Liver (tissue), 9 donors: ENCODE results near the gene ITIH4. TPM values are rescaled to one million over a fixed set of nuclear protein-coding genes. Genes with fewer than 3 reads are reported as not detected.

Source experiments
- DNase-seq: peaks from one replicate; pipeline ENCODE4 v3.0.0-alpha.2; 2017; ENCODE audit warnings: low spot score
- H3K27ac ChIP-seq, 2 donors: one replicate each; pipeline ENCODE4 v1.7.0; 2013; ENCODE audit warnings: inconsistent platforms in 2 of 2, low read length in 2 of 2, control low read depth in 1 of 2, low read depth in 1 of 2, mild to moderate bottlenecking in 1 of 2
- H3K27me3 ChIP-seq, 4 donors: one replicate each; pipeline versions ENCODE4 v1.6.1 to v1.7.0; 2013; ENCODE audit warnings: low read length in 3 of 4, inconsistent platforms in 1 of 4, mild to moderate bottlenecking in 1 of 4, moderate library complexity in 1 of 4; ENCODE audit not compliant: control insufficient read depth in 4 of 4, insufficient read depth in 4 of 4
- H3K36me3 ChIP-seq, 4 donors: one replicate each; pipeline versions ENCODE4 v1.6.1 to v1.7.0; 2013; ENCODE audit warnings: low read length in 3 of 4, mild to moderate bottlenecking in 3 of 4, low read depth in 1 of 4, moderate library complexity in 1 of 4; ENCODE audit not compliant: control insufficient read depth in 4 of 4, insufficient read depth in 3 of 4
- H3K4me1 ChIP-seq, 4 donors: one replicate each; pipeline versions ENCODE4 v1.6.1 to v1.7.0; 2013; ENCODE audit warnings: low read length in 3 of 4, mild to moderate bottlenecking in 3 of 4, moderate library complexity in 1 of 4; ENCODE audit not compliant: control insufficient read depth in 4 of 4, insufficient read depth in 4 of 4
- H3K4me3 ChIP-seq, 3 donors: one replicate each; pipeline versions ENCODE4 v1.6.1 to v1.7.0; 2013; ENCODE audit warnings: low read length in 3 of 3, control low read depth in 1 of 3, low read depth in 1 of 3, mild to moderate bottlenecking in 1 of 3
- H3K9ac ChIP-seq, 2 donors: one replicate each; pipeline ENCODE4 v1.7.0; 2013; ENCODE audit warnings: low read length in 2 of 2, mild to moderate bottlenecking in 2 of 2, moderate library complexity in 2 of 2, control low read depth in 1 of 2, low read depth in 1 of 2
- H3K9me3 ChIP-seq, 4 donors: one replicate each; pipeline versions ENCODE4 v1.6.1 to v1.7.0; 2013; ENCODE audit warnings: low read length in 3 of 4; ENCODE audit not compliant: control insufficient read depth in 4 of 4
- ATF3 ChIP-seq: IDR thresholded peaks from 2 replicates; pipeline ENCODE4 v1.6.1; 2016; ENCODE audit warnings: antibody characterized with exemption
- CTCF ChIP-seq: fragments of 150-350 bp; IDR thresholded peaks from 2 replicates; pipeline ENCODE4 v1.5.1; 2017; ENCODE audit warnings: improper control_type of control experiment, low read depth, low read length; ENCODE audit not compliant: missing input control
- EGR1 ChIP-seq, 2 donors: IDR thresholded peaks; 2 replicates each; pipeline ENCODE4 v1.6.1; 2016 to 2018; ENCODE audit warnings: antibody characterized with exemption in 2 of 2, low read depth in 2 of 2
- FOXA1 ChIP-seq: IDR thresholded peaks from 2 replicates; pipeline ENCODE4 v1.6.1; 2016; ENCODE audit warnings: antibody characterized with exemption
- FOXA2 ChIP-seq: IDR thresholded peaks from 2 replicates; pipeline ENCODE4 v1.6.1; 2016; ENCODE audit warnings: antibody characterized with exemption
- HNF4A ChIP-seq, 2 donors: conservative IDR thresholded peaks; 2 replicates each; pipeline ENCODE4 v1.6.1; 2016; ENCODE audit warnings: antibody characterized with exemption in 2 of 2, mild to moderate bottlenecking in 2 of 2
- JUND ChIP-seq, 2 donors: IDR thresholded peaks; 2 replicates each; pipeline ENCODE4 v1.6.1; 2016; ENCODE audit warnings: antibody characterized with exemption in 2 of 2
- RAD21 ChIP-seq, 2 donors: IDR thresholded peaks; 2 replicates each; pipeline ENCODE4 v1.6.1; 2016; ENCODE audit warnings: antibody characterized with exemption in 2 of 2, mild to moderate bottlenecking in 2 of 2
- REST ChIP-seq: IDR thresholded peaks from 2 replicates; pipeline ENCODE4 v1.6.1; 2016; ENCODE audit warnings: antibody characterized with exemption, mild to moderate bottlenecking
- RXRA ChIP-seq, 2 donors: IDR thresholded peaks; 2 replicates each; pipeline ENCODE4 v1.6.1; 2017 to 2018; ENCODE audit warnings: antibody characterized with exemption in 2 of 2, mild to moderate bottlenecking in 1 of 2
- SP1 ChIP-seq: IDR thresholded peaks from 2 replicates; pipeline ENCODE4 v1.6.1; 2018; ENCODE audit warnings: antibody characterized with exemption, mild to moderate bottlenecking
- TAF1 ChIP-seq: conservative IDR thresholded peaks from 2 replicates; pipeline ENCODE4 v1.6.1; 2016; ENCODE audit warnings: antibody characterized with exemption, mild to moderate bottlenecking
- YY1 ChIP-seq: IDR thresholded peaks from 2 replicates; pipeline ENCODE4 v1.6.1; 2016; ENCODE audit warnings: antibody characterized with exemption, mild to moderate bottlenecking
- ZBTB33 ChIP-seq: IDR thresholded peaks from 2 replicates; pipeline ENCODE4 v1.6.1; 2016; ENCODE audit warnings: antibody characterized with exemption
- WGBS: extraction: QIAGEN DNeasy Blood & Tissue Kit; methylation state at CpG from one replicate; pipeline ENCODE4 v1.1.7; 2013; 5-methylcytosine and 5-hydroxymethylcytosine counted together
- polyA plus RNA-seq, 2 donors: library from polyadenylated mRNA; stranded (reverse) in 1 of 2; unstranded in 1 of 2; fragments of 200-250 nt in 1 of 2; fragments of >200 nt in 1 of 2; fragmentation: Nextera tagmentation in 1 of 2; extraction: Ambion mirVana in 1 of 2; gene quantifications; one replicate each; pipeline versions ENCODE4 v1.2.1 to v1.2.3, GENCODE V29; 2013 to 2015
- total RNA-seq, 2 donors: library from RNA; depleted of rRNA; stranded (reverse); fragments of >200 nt; gene quantifications; one replicate each; pipeline ENCODE4 v1.2.3, GENCODE V29; 2014
- donor health status: healthy.
- donor health status: healthy.
- donor health status: healthy.
- donor health status: healthy.
- donor health status: healthy.

The ITIH4 gene
- total and polyA plus RNA-seq, 4 donors, result 447 to 3,354 (median 2,410) TPM

- DNase-seq, result no peak
- TF ChIP-seq RXRA (IDR thresholded peaks at IDR 0.05) (no peak), CTCF (no peak), HNF4A (conservative IDR thresholded peaks at IDR 0.05) (peak in 1 of 2 donors; percentile 43), ATF3 (no peak)
- H3K4me1 ChIP-seq, result peaks cover 5 to 51% (median 33%) of the 10 kb centered on the region in 4 donors
- no peak overlapping the region for H3K4me3 ChIP-seq
- 95% methylated on average over 12 of the region's 12 CpGs for WGBS
- no peaks in the 10 kb centered on the region for H3K27me3 ChIP-seq
- no peaks in the 10 kb centered on the region for H3K9me3 ChIP-seq
- peaks cover 0 to 3% (median 2%) of the 10 kb centered on the region in 4 donors for H3K36me3 ChIP-seq
- H3K9ac ChIP-seq, result no peak overlapping the region
- H3K27ac ChIP-seq, result peak overlapping the region; percentile 91 to 97
These were observed 10.9 kb upstream of the ITIH4 start for GRCh38 chr3:52841211-52841980.

GRCh38 chr3:52839892-52840545 is 9.5 kb upstream of the ITIH4 start:
- Histone ChIP-seq H3K9me3 (no peaks in the 10 kb centered on the region), H3K36me3 (peaks cover 0 to 5% (median 2%) of the 10 kb centered on the region in 4 donors), H3K27me3 (no peaks in the 10 kb centered on the region), H3K4me1 (peaks cover 6 to 48% (median 32%) of the 10 kb centered on the region in 4 donors), H3K27ac (peak overlapping the region; percentile 38 to 66), H3K9ac (no peak overlapping the region), H3K4me3 (no peak overlapping the region)
- 70% methylated on average over 23 of the region's 23 CpGs for WGBS
- TF ChIP-seq EGR1 (IDR thresholded peaks at IDR 0.05; ENCODE audit: low read depth in 2 of 2) (no peak), REST (no peak), TAF1 (no peak), FOXA1 (no peak), YY1 (peak; percentile 54), ZBTB33 (no peak), JUND (IDR thresholded peaks at IDR 0.05) (no peak), ATF3 (no peak), SP1 (no peak), HNF4A (conservative IDR thresholded peaks at IDR 0.05) (peak; percentile 25 to 44), RAD21 (IDR thresholded peaks at IDR 0.05) (no peak), FOXA2 (no peak)
- no peak for DNase-seq
